Measurements from ENCODE around the gene PPIF. TPM values are rescaled to one million over a fixed set of nuclear protein-coding genes. Genes with fewer than 3 reads are reported as not detected.

The PPIF gene
- total RNA-seq, 1 donor from 2014 or later: 27.1 TPM

GRCh38 chr10:79345241-79346011, 1.8 kb upstream of the PPIF start:
- Mint-ChIP-seq H3K9me3 (no peaks in the 10 kb centered on the region), H3K27me3 (ENCODE audit: insufficient read depth, low read depth) (peaks cover 2% of the 10 kb centered on the region), H3K4me3 (no peak overlapping the region), H3K27ac (no peak overlapping the region), H3K4me1 (peaks cover 14% of the 10 kb centered on the region), H3K36me3 (peaks cover 4% of the 10 kb centered on the region)
- Histone ChIP-seq H3K9ac (no peak overlapping the region), H3K27me3 (no peaks in the 10 kb centered on the region), H3K4me2 (no peak overlapping the region), H3K9me3 (ENCODE audit: low read depth) (no peaks in the 10 kb centered on the region), H3K79me2 (ENCODE audit: low read depth) (no peaks in the 10 kb centered on the region), H3K36me3 (no peaks in the 10 kb centered on the region), H3K4me3 (no peak overlapping the region), H3K4me1 (peaks cover 15% of the 10 kb centered on the region), H2AFZ (replicated peaks) (no peak overlapping the region), H4K20me1 (ENCODE audit: low read depth) (peaks cover 15% of the 10 kb centered on the region), H3F3A (ENCODE audit: low read depth) (peaks cover 10% of the 10 kb centered on the region), H3K27ac (no peak overlapping the region)
- no peak for TF ChIP-seq EZH2phosphoT487 (IDR thresholded peaks at IDR 0.05)
- TF ChIP-seq CTCF (IDR thresholded peaks at IDR 0.05): no peak
- no peak for TF ChIP-seq EZH2 (IDR thresholded peaks at IDR 0.05)
- DNase-seq (ENCODE audit: low spot score): no peak

- Mint-ChIP-seq H3K9me3 (no peaks in the 10 kb centered on the region), H3K4me3 (peak overlapping the region; percentile 62), H3K36me3 (peaks cover 6% of the 10 kb centered on the region), H3K27ac (no peak overlapping the region), H3K4me1 (peaks cover 14% of the 10 kb centered on the region), H3K27me3 (ENCODE audit: insufficient read depth, low read depth) (peaks cover 2% of the 10 kb centered on the region)
- Histone ChIP-seq H3K27ac (no peak overlapping the region), H3F3A (ENCODE audit: low read depth) (peaks cover 10% of the 10 kb centered on the region), H3K4me1 (peaks cover 15% of the 10 kb centered on the region), H4K20me1 (ENCODE audit: low read depth) (peaks cover 15% of the 10 kb centered on the region), H3K36me3 (no peaks in the 10 kb centered on the region), H3K27me3 (no peaks in the 10 kb centered on the region), H3K9me3 (ENCODE audit: low read depth) (no peaks in the 10 kb centered on the region), H2AFZ (replicated peaks) (no peak overlapping the region), H3K79me2 (ENCODE audit: low read depth) (no peaks in the 10 kb centered on the region), H3K4me2 (no peak overlapping the region), H3K4me3 (no peak overlapping the region), H3K9ac (no peak overlapping the region)
- DNase-seq (ENCODE audit: low spot score): no peak
- TF ChIP-seq EZH2phosphoT487 (IDR thresholded peaks at IDR 0.05) (no peak), EZH2 (IDR thresholded peaks at IDR 0.05) (no peak), CTCF (IDR thresholded peaks at IDR 0.05) (no peak)
These were observed 1.3 kb upstream of the PPIF start for GRCh38 chr10:79346012-79346340.

- Mint-ChIP-seq H3K27ac (no peak overlapping the region), H3K36me3 (peaks cover 7% of the 10 kb centered on the region), H3K4me3 (peak overlapping the region; percentile 79), H3K27me3 (ENCODE audit: insufficient read depth, low read depth) (peaks cover 2% of the 10 kb centered on the region), H3K9me3 (no peaks in the 10 kb centered on the region), H3K4me1 (peaks cover 14% of the 10 kb centered on the region)
- H2AFZ ChIP-seq (replicated peaks): no peak overlapping the region
- H3K9ac ChIP-seq: no peak overlapping the region
- H3K4me2 ChIP-seq: peak overlapping the region; percentile 81
- no peaks in the 10 kb centered on the region for H3K9me3 ChIP-seq (ENCODE audit: low read depth)
- peak overlapping the region; percentile 59 for H3K4me3 ChIP-seq
- TF ChIP-seq CTCF (IDR thresholded peaks at IDR 0.05): no peak
- TF ChIP-seq EZH2phosphoT487 (IDR thresholded peaks at IDR 0.05): no peak
- TF ChIP-seq EZH2 (IDR thresholded peaks at IDR 0.05): no peak
- no peak overlapping the region for H3K27ac ChIP-seq
- no peaks in the 10 kb centered on the region for H3K79me2 ChIP-seq (ENCODE audit: low read depth)
- no peaks in the 10 kb centered on the region for H3K27me3 ChIP-seq
- no peaks in the 10 kb centered on the region for H3K36me3 ChIP-seq
- H3K4me1 ChIP-seq: peaks cover 15% of the 10 kb centered on the region
- peaks cover 15% of the 10 kb centered on the region for H4K20me1 ChIP-seq (ENCODE audit: low read depth)
- peak; percentile 52 for DNase-seq (ENCODE audit: low spot score)
- peaks cover 10% of the 10 kb centered on the region for H3F3A ChIP-seq (ENCODE audit: low read depth)
These were observed 662 bp upstream of the PPIF start for GRCh38 chr10:79346388-79347225.

Measured in neural progenitor cell (in vitro differentiated cells).